Stomach (tissue), 9 donors: ENCODE measurements around the gene SCML1. TPM values are rescaled to one million over a fixed set of nuclear protein-coding genes. Genes with fewer than 3 reads are reported as not detected.

Experiments
- DNase-seq, 2 donors: peaks; one replicate each; pipeline versions ENCODE4 v3.0.0 to v3.0.0-alpha.2; 2013 to 2019
- H3K27ac ChIP-seq, 5 donors: fragments of 200-600 bp in 4 of 5; sonication (generic) in 4 of 5; one replicate each; pipeline ENCODE4 v1.5.1; 2013 to 2019; ENCODE audit warnings: mild to moderate bottlenecking in 1 of 5, moderate library complexity in 1 of 5
- H3K27me3 ChIP-seq, 3 donors: fragments of 200-600 bp; sonication (generic); one replicate each; pipeline ENCODE4 v1.5.1; 2017 to 2019; ENCODE audit warnings: mixed run types in 1 of 3
- H3K36me3 ChIP-seq, 4 donors: fragments of 200-600 bp; sonication (generic); 1 replicate in 3 of 4; 2 replicates in 1 of 4; pipeline ENCODE4 v1.5.1; 2016 to 2019
- H3K4me1 ChIP-seq, 4 donors: fragments of 200-600 bp; sonication (generic); one replicate each; pipeline ENCODE4 v1.5.1; 2016 to 2019
- H3K4me3 ChIP-seq, 4 donors: fragments of 200-600 bp; sonication (generic) in 3 of 4; one replicate each; pipeline ENCODE4 v1.5.1; 2016 to 2019; ENCODE audit warnings: mild to moderate bottlenecking in 1 of 4
- H3K9me3 ChIP-seq, 4 donors: fragments of 200-600 bp; sonication (generic); one replicate each; pipeline ENCODE4 v1.5.1; 2016 to 2019
- CTCF ChIP-seq, 7 experiments: fragments of 450-650 bp in 4 of 7; fragments of 200-600 bp in 3 of 7; sonication (generic) in 3 of 7; IDR thresholded peaks; one replicate each; pipeline ENCODE4 v1.5.1; 2016 to 2019; ENCODE audit warnings: antibody characterized with exemption in 7 of 7, control low read depth in 2 of 7, mild to moderate bottlenecking in 1 of 7
- EP300 ChIP-seq: sonication (generic); formaldehyde crosslinking; IDR thresholded peaks from one replicate; pipeline ENCODE4 v1.6.1; 2017; ENCODE audit warnings: antibody characterized with exemption
- POLR2A ChIP-seq, 4 donors: fragments of 450-650 bp; IDR thresholded peaks; one replicate each; pipeline ENCODE4 v1.6.1; 2016; ENCODE audit warnings: antibody characterized with exemption in 4 of 4, control low read depth in 2 of 4, mild to moderate bottlenecking in 1 of 4, moderate library complexity in 1 of 4
- POLR2AphosphoS5 ChIP-seq, 3 donors: sonication (generic); formaldehyde crosslinking; IDR thresholded peaks; one replicate each; pipeline ENCODE4 v1.6.1; 2016; ENCODE audit warnings: antibody characterized with exemption in 3 of 3
- WGBS, 5 donors: extraction: QIAGEN DNeasy Blood & Tissue Kit in 3 of 5; methylation state at CpG; one replicate each; pipeline versions ENCODE4 v1.1.5 to v1.1.7; 2013 to 2018; 5-methylcytosine and 5-hydroxymethylcytosine counted together
- intact Hi-C: fragments of 100-400 bp; cut with DNase I; formaldehyde crosslinking; loops from one replicate; pipeline ENCODE4 v1.15.1; 2023; ENCODE audit warnings: low total_unique reads
- polyA plus RNA-seq, 3 donors: library from polyadenylated mRNA; stranded (reverse); fragments of 200-250 nt; gene quantifications; one replicate each; pipeline ENCODE4 v1.2.3, GENCODE V29; 2013
- total RNA-seq, 5 donors: library from RNA; depleted of rRNA; stranded (reverse); fragments of >200 nt; gene quantifications; one replicate each; pipeline versions ENCODE4 v1.1.0 to v1.2.3, GENCODE V29; 2014 to 2016
- donor health status: healthy with polysubstance abuse.
- donor health status: Bipolar disorder and iron deficiency.
- donor health status: healthy.

SCML1 gene
- total and polyA plus RNA-seq, 8 donors, result 0.45 to 28.1 (median 12.3) TPM

- intact Hi-C loops, result no loop called here
- Histone ChIP-seq H3K4me1 (no peaks in the 10 kb centered on the region), H3K27me3 (no peaks in the 10 kb centered on the region), H3K4me3 (no peak overlapping the region), H3K9me3 (no peaks in the 10 kb centered on the region), H3K27ac (no peak overlapping the region), H3K36me3 (no peaks in the 10 kb centered on the region)
- WGBS, 5 donors, result 50 to 72% (median 59%) methylated on average over 2 of the region's 2 CpGs
- TF ChIP-seq POLR2A (IDR thresholded peaks at IDR 0.05) (no peak), CTCF (IDR thresholded peaks at IDR 0.05) (no peak), POLR2AphosphoS5 (IDR thresholded peaks at IDR 0.05) (no peak), EP300 (no peak)
- DNase-seq, result no peak
Observed at GRCh38 chrX:17713288-17713687, 24.0 kb upstream of the SCML1 start.

- Histone ChIP-seq H3K36me3 (no peaks in the 10 kb centered on the region), H3K4me3 (no peak overlapping the region), H3K27ac (no peak overlapping the region), H3K9me3 (no peaks in the 10 kb centered on the region), H3K4me1 (no peaks in the 10 kb centered on the region), H3K27me3 (no peaks in the 10 kb centered on the region)
- no peak for TF ChIP-seq EP300
- TF ChIP-seq POLR2AphosphoS5 (IDR thresholded peaks at IDR 0.05), result no peak
- no peak for TF ChIP-seq POLR2A (IDR thresholded peaks at IDR 0.05)
- intact Hi-C loops, result no loop called here
- DNase-seq, result no peak
Observed at GRCh38 chrX:17718649-17719165, 18.6 kb upstream of the SCML1 start.

DNA sequence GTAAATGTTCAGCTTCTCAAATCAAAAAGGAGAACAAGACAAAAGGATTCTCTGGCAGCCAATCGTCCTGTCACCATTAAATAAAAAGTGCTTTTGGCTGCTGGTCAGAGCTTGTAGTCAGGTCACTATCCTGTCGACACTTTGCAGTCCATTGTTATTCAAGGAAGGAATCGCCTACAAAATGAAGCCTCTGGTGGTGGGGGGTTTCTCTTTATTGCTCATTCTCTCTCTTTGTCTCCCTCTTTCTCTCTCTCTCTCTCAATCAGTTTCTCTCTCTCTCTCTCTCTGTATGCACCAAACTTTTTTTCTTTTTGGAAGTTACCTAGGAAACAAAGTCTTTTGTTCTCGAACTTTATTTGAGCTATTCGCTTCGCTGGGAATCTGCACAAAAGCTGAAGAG is 17.6 kb upstream of the SCML1 start:
- 56 to 92% (median 79%) methylated on average over 6 of the region's 6 CpGs for WGBS, 5 donors
- TF ChIP-seq EP300 (no peak), POLR2A (IDR thresholded peaks at IDR 0.05) (no peak), CTCF (IDR thresholded peaks at IDR 0.05) (no peak), POLR2AphosphoS5 (IDR thresholded peaks at IDR 0.05) (no peak)
- intact Hi-C loops, result no loop called here
- no peak overlapping the region for H3K27ac ChIP-seq
- no peak overlapping the region for H3K4me3 ChIP-seq
- no peak for DNase-seq
- no peaks in the 10 kb centered on the region for H3K36me3 ChIP-seq
- no peaks in the 10 kb centered on the region for H3K27me3 ChIP-seq
- no peaks in the 10 kb centered on the region for H3K9me3 ChIP-seq
- H3K4me1 ChIP-seq, result no peaks in the 10 kb centered on the region

DNA sequence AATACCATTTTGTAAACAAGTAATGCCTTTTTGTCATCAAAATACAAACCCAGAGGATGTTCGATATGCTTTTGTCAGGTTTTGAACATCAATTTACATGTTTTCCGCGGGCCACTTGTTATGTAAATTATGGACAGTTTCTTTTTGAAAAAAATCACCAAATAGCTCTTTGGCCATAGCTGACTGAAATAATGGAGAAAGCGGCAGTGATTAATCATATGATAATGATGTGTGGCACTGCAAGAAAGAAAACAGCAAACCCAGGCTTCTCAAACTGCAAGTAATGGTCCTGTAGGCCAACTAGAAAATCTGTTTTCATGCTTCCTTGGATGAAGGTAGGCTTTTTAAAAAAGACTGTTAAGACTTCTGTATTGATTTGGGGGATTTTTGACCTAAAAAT is 15.6 kb upstream of the SCML1 start:
- no peak for TF ChIP-seq CTCF (IDR thresholded peaks at IDR 0.05)
- no peak for TF ChIP-seq POLR2A (IDR thresholded peaks at IDR 0.05)
- 65 to 92% (median 77%) methylated on average over 4 of the region's 4 CpGs for WGBS, 5 donors
- intact Hi-C loops, result no loop called here

DNA sequence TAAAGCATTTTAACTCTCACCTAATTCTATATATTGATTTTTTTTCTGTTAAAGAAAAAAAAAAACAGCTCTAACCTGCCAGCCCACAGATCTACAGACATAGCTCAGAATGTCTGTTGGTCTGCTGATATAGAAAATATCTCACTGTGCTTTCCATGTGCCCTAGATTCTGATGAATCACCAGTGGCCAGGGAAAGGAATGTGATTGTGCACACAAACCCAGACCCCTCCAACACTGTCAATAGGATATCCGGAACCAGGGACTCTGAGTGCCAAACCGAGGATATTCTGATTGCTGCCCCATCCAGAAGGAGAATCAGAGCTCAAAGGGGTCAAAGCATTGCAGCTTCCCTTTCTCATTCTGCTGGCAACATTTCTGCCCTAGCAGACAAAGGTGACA is 12.1 kb upstream of the SCML1 start:
- Histone ChIP-seq H3K36me3 (peaks cover 0 to 13% (median 10%) of the 10 kb centered on the region in 4 donors), H3K27ac (no peak overlapping the region), H3K27me3 (no peaks in the 10 kb centered on the region), H3K4me1 (no peaks in the 10 kb centered on the region), H3K4me3 (no peak overlapping the region), H3K9me3 (no peaks in the 10 kb centered on the region)
- no peak for DNase-seq
- intact Hi-C loops, result no loop called here
- TF ChIP-seq EP300 (no peak), POLR2AphosphoS5 (IDR thresholded peaks at IDR 0.05) (no peak), CTCF (IDR thresholded peaks at IDR 0.05) (no peak), POLR2A (IDR thresholded peaks at IDR 0.05) (no peak)
- WGBS, 5 donors, result 61 to 94% (median 88%) methylated on average over 2 of the region's 2 CpGs

More for the DNA sequence above, 15.6 kb upstream of the SCML1 start:
- no peaks in the 10 kb centered on the region for H3K9me3 ChIP-seq
- H3K27ac ChIP-seq, result no peak overlapping the region
- H3K4me3 ChIP-seq, result no peak overlapping the region
- H3K36me3 ChIP-seq, result peaks cover 0 to 13% (median 10%) of the 10 kb centered on the region in 4 donors
- no peaks in the 10 kb centered on the region for H3K4me1 ChIP-seq
- DNase-seq, result no peak
- no peaks in the 10 kb centered on the region for H3K27me3 ChIP-seq
